ENCODE measurements around the gene CEBPG.

CEBPG gene

DNA sequence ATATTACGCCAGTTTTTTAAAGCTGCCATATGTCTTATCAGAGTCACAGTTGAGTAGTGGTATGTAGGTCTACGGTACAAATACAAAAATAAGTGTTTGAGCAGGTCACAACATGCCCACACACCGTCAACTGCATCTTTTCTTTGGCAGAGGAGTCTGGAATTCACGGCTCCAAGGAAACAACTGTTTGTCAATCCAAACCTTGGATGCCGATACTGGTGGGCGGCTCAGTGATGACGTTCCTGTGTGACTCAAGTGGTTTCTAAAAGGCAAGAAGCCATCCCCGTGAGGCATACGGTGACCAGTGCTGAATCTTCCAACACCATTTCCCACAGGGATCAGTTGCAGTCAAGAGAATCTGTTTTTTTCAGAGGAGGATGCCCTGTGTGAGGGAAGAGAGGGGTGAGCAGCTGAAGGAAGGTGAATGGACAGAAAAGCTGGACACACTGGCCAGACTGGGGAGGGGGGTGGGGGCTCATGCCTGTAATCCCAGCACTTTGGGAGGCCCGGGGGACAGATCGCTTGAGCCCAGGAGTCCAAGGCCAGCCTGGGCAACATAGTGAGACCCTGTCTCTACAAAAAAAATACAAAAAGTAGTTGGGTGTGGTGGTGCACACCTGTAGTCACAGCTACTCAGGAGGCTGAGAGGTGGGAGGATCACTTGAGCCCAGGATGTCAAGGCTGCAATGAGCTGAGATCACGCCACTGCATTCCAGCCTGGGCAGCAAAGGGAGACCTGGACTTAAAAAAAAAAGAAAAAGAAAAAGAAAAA is 22.8 kb upstream of the CEBPG start:
- no peak for DNase-seq (ENCODE audit: low spot score)

DNA sequence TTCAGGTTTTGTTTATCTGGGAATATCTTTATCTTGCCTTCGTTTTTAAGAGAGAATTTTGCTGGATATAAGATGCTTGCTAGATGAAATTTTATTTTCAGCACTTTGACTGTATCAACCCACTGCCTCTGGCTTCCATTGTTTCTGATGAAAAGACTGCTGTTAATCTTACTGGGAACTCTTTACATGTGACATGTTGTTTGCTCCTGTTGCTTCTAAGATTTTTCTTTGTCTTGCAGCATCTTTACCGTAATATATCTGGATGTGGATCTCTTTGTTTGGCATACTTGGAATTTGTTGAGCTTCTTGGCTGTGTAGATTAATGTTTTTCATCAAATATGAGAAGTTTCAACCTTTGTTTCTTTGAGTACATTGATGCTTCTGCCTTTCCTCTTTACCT is 18.0 kb upstream of the CEBPG start:
- no peak for DNase-seq (ENCODE audit: low spot score)

GRCh38 chr19:33357556-33357955 is 16.0 kb upstream of the CEBPG start:
- no peak for DNase-seq (ENCODE audit: low spot score)

DNA sequence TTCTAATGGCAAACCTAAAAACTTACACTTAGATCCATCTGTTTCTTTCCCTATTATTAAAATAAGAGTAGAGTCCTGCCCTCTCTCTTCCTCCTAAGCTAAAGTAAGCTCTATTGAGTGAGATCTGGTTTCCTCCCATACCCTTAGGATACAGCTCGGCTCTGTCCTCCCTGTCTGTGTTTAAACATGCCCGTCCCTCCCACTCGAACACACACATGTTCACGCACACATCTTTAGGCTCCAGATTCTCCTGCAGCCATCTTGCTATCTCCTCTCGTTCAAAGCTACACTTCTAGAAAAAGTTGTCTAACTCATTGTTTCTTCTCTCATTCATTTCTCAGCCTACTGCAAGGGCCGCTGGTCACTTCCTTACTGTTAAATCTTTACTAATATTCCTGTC is 15.1 kb upstream of the CEBPG start:
- DNase-seq (ENCODE audit: low spot score), result no peak

GRCh38 chr19:33359581-33359980 is 13.9 kb upstream of the CEBPG start:
- no peak for DNase-seq (ENCODE audit: low spot score)

DNA sequence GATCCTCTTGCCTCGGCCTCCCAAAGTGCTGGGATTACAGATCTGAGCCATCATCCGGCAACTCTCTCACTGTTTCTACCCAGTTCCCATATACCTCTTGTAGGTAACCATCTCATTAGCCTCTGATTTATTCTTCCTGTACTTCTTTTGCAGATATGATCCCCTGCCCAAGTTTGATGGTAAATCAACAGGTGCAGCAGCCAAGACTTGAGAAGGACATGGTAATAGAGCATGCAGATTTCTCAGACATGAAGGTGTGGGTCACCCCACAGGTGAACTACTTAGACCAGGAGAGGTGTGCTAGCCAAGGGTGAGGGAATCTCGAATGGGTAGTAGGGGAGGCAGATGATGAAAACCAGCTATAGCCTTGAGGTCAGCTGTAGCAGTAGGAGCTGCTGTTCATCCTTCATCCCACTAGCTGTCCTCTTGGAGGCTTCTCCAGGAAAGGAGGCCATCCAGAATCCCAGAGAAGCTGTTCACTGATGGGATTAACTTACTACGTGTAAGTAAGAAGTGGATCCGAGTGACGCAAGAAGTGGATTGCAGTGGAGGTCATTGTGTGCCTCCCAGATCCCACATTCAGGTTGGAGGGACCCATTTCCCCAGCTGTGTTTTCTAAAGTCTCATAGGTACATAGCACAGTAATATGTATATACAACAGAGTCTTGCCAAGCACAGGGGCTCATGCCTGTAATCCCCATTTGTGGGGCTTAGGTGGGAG is 10.8 kb upstream of the CEBPG start:
- no peak for DNase-seq (ENCODE audit: low spot score)

- no peak for DNase-seq (ENCODE audit: low spot score)
These were observed 10.0 kb upstream of the CEBPG start for GRCh38 chr19:33363476-33363875.

- DNase-seq (ENCODE audit: low spot score), result no peak
These were observed 7.8 kb upstream of the CEBPG start for GRCh38 chr19:33365691-33366090.

- DNase-seq (ENCODE audit: low spot score), result no peak
These were observed 7.4 kb upstream of the CEBPG start for GRCh38 chr19:33366127-33366526.

- no peak for DNase-seq (ENCODE audit: low spot score)
These were observed 6.6 kb upstream of the CEBPG start for GRCh38 chr19:33366897-33367296.

DNA sequence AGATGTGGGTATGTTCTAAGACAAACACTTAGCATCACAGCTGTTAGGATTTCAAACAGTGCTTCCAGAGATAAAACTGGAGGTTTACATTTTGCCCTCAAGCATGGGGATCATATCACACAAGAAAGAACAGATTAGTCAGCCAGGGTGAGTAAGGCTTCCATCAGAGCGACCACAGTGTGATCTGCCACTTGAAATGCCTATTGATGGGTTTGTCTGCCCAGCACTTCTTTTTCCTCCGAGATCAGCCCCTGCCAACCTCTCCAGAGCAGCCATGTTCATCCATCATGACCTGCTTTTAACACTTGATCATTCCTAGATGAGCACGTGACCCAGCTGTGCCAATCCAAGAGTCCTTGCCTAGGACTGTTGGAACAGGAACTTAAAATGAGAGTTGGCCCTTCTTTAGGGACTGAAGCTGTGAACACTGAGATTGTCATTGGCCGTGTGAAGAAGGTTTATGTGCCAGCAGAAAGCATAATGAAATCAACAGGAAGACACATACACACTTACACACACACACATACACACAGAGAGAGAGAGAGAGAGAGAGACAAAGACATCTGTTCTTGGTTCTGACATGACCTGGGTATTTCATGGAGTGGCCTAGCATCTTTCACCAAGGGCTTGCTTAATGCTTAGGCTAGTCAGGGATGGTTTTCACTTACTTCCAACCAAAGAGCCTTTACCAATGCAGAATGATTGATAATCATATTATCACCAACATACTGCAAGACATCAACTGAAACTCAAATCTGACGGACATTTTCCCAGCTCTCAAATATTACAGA is 5.2 kb upstream of the CEBPG start:
- no peak for DNase-seq (ENCODE audit: low spot score)

GRCh38 chr19:33370783-33371182 is 2.7 kb upstream of the CEBPG start:
- no peak for DNase-seq (ENCODE audit: low spot score)

DNA sequence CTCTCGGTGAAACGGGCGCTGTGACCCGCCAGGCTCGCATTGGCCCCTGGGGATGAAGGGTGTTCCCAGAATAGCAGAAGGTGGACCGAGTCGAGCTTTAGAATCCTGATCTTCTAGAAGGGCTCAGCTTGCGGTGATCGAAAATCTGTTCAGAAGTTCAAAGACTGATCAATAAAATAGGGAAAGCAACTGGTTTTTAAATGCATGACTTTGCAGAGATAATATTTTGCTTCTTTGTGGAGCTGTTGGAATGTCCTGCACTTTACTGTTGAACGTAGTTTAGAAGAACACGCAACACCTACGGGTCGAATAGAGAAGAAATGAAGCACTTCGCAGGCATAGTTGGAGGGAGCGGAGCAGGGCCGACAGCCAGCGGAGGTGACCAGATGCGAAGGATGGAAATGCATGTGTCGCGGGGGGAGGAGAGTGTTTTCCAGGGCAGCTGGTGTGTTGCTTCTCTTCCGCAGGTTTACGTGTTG is 766 bp downstream of the CEBPG start:
- no peak for DNase-seq (ENCODE audit: low spot score)

GRCh38 chr19:33375156-33375836 is 1.8 kb downstream of the CEBPG start:
- no peak for DNase-seq (ENCODE audit: low spot score)

DNA sequence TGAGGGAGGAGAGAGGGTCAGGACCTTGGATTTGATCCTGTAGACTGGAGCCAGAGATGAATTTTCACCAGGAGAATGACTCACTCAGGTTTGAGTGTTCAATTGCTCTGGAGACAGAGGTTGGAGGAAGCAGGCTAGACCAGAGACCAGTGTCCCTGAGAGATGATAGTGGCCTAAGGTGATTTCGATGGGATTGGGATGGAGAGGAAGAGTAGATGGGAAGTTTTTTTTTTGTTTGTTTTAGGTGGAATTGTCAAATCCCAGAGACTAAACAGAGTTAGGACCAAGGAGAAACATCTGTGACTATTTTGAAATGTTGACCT is 2.3 kb downstream of the CEBPG start:
- no peak for DNase-seq (ENCODE audit: low spot score)

- DNase-seq (ENCODE audit: low spot score), result no peak
These were observed 2.9 kb downstream of the CEBPG start for GRCh38 chr19:33376423-33376822.

DNA sequence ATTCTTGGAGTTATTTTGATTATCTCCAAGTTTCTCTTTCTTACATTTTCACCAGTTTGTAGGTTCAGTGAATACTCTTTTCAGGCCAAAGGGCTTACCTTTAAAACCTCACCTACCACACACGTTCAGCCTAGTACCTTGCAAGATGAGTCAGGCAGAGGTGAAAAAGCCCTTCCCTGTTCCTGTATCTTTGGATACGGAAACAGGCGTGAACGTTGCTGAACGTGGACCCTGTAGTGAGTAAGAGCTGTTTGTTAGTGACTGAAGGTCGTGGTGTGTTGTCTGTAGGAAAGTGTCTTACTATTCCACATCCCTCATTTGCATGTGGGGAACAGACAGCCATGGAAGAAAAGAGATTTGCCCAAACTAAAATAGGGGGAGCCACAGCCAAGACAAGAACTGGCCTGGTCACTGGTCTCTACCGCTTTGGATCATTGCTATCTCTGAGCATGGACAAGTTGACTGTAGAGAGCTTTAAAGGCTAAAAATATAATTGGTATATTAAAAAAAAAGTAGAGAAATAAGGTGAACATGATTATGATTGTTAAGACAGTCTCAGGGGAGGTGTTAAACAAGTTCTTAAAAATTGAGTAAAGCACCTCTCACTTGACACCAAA is 3.5 kb downstream of the CEBPG start:
- DNase-seq (ENCODE audit: low spot score), result no peak

- DNase-seq (ENCODE audit: low spot score), result no peak
These were observed 4.3 kb downstream of the CEBPG start for GRCh38 chr19:33377586-33378475.

DNA sequence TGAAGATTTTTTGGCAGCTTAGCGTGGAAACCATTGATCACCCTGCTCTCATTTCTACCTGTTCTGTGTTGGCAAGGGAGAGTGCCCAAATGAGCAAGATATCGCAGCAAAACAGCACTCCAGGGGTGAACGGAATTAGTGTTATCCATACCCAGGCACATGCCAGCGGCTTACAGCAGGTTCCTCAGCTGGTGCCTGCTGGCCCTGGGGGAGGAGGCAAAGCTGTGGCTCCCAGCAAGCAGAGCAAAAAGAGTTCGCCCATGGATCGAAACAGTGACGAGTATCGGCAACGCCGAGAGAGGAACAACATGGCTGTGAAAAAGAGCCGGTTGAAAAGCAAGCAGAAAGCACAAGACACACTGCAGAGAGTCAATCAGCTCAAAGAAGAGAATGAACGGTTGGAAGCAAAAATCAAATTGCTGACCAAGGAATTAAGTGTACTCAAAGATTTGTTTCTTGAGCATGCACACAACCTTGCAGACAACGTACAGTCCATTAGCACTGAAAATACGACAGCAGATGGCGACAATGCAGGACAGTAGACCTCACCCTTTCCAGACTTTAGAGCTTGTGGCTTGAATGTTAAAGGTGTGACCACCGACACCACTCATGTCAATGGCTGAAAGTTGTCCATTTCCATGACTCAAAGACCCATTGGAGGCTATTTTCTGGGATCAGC is 5.8 kb downstream of the CEBPG start:
- no peak for DNase-seq (ENCODE audit: low spot score)

DNA sequence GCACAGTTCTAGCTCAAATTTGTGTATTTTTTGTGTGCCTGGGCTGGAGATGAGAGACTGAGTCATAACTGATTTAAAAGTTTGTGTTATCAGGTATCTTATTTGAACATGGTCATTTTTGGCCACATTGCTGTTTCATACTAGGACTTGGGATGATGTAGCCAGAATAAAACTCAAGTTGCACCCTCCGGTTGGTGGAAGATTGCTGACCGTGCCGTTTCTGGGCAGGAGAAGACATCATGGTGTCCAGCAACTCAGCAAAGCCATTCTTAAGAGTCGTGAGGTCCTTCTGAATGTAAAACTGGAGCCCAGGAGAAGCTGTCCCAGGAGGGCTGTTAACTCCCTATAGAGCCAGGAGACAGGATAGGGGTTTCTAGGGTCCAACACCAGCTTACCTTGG is 7.6 kb downstream of the CEBPG start:
- no peak for DNase-seq (ENCODE audit: low spot score)

All from pons (tissue), 1 donor.